ENCODE results near the gene TATDN2. TPM values are rescaled to one million over a fixed set of nuclear protein-coding genes. Genes with fewer than 3 reads are reported as not detected.
A peak's percentile ranks its signal among the peaks of the same experiment; 100 is the strongest.
"Not testable (repeated sequence)": the region's sequence is repeated elsewhere in the genome, so short reads cannot be mapped to it uniquely, and the experiment has no call there.

The TATDN2 gene
- total RNA-seq, 1 donor from 2014 or later: 21.1 TPM

GRCh38 chr3:10272476-10272875, 24.2 kb downstream of the TATDN2 start:
- not testable (repeated sequence) for DNase-seq

GRCh38 chr3:10272977-10273376, 24.7 kb downstream of the TATDN2 start:
- no peak for DNase-seq

- DNase-seq: no peak
These were observed 25.5 kb downstream of the TATDN2 start for GRCh38 chr3:10273702-10274305.

- DNase-seq: no peak
These were observed 26.3 kb downstream of the TATDN2 start for GRCh38 chr3:10274601-10275000.

- no peak for DNase-seq
These were observed 28.9 kb downstream of the TATDN2 start for GRCh38 chr3:10277115-10277625.

- DNase-seq: no peak
These were observed 30.2 kb downstream of the TATDN2 start for GRCh38 chr3:10278501-10278900.

GRCh38 chr3:10279384-10280176, 31.3 kb downstream of the TATDN2 start:
- peak; percentile 46 for DNase-seq

- no peak for DNase-seq
These were observed 31.9 kb downstream of the TATDN2 start for GRCh38 chr3:10280177-10280529.

- DNase-seq: no peak
These were observed 32.3 kb downstream of the TATDN2 start for GRCh38 chr3:10280571-10280970.

- no peak for DNase-seq
These were observed 33.7 kb downstream of the TATDN2 start for GRCh38 chr3:10281951-10282350.

GRCh38 chr3:10283638-10284037, 35.4 kb downstream of the TATDN2 start:
- DNase-seq: no peak

- DNase-seq: no peak
These were observed 36.2 kb downstream of the TATDN2 start for GRCh38 chr3:10284496-10284895.

- peak; percentile 44 for DNase-seq
These were observed 37.2 kb downstream of the TATDN2 start for GRCh38 chr3:10285272-10286132.

- DNase-seq: no peak
These were observed 37.9 kb downstream of the TATDN2 start for GRCh38 chr3:10286133-10286524.

GRCh38 chr3:10286596-10287295, 38.5 kb downstream of the TATDN2 start:
- DNase-seq: no peak

- no peak for DNase-seq
These were observed 39.8 kb downstream of the TATDN2 start for GRCh38 chr3:10287936-10288574.

- DNase-seq: no peak
These were observed 40.3 kb downstream of the TATDN2 start for GRCh38 chr3:10288575-10288960.

- DNase-seq: no peak
These were observed 40.8 kb downstream of the TATDN2 start for GRCh38 chr3:10289077-10289476.

GRCh38 chr3:10289787-10290355, 41.6 kb downstream of the TATDN2 start:
- DNase-seq: no peak

GRCh38 chr3:10290481-10291176, 42.4 kb downstream of the TATDN2 start:
- DNase-seq: no peak

- no peak for DNase-seq
These were observed 43.4 kb downstream of the TATDN2 start for GRCh38 chr3:10291641-10292040.
